ENCODE data around the gene CFAP141. TPM values are rescaled to one million over a fixed set of nuclear protein-coding genes. Genes with fewer than 3 reads are reported as not detected.

CFAP141 gene
- total RNA-seq, 1 donor from 2014 or later, result not detected

- H3K4me1 Mint-ChIP-seq, result no peaks in the 10 kb centered on the region
- no peak for DNase-seq (ENCODE audit: low spot score)
- peaks cover 15% of the 10 kb centered on the region for H3K36me3 ChIP-seq
- H3K4me3 Mint-ChIP-seq, result no peak overlapping the region
- peaks cover 63% of the 10 kb centered on the region for H4K20me1 ChIP-seq (ENCODE audit: low read depth)
- H3F3A ChIP-seq (ENCODE audit: low read depth), result no peaks in the 10 kb centered on the region
- no peak overlapping the region for H3K4me2 ChIP-seq
- H3K27ac Mint-ChIP-seq, result no peak overlapping the region
- H3K9ac ChIP-seq, result no peak overlapping the region
- H3K27ac ChIP-seq, result no peak overlapping the region
- H2AFZ ChIP-seq (replicated peaks), result no peak overlapping the region
- peaks cover 60% of the 10 kb centered on the region for H3K79me2 ChIP-seq (ENCODE audit: low read depth)
- H3K4me3 ChIP-seq, result no peak overlapping the region
- TF ChIP-seq EZH2 (IDR thresholded peaks at IDR 0.05) (no peak), EZH2phosphoT487 (IDR thresholded peaks at IDR 0.05) (no peak), CTCF (IDR thresholded peaks at IDR 0.05) (no peak)
- peaks cover 46% of the 10 kb centered on the region for H3K36me3 Mint-ChIP-seq
- H3K4me1 ChIP-seq, result no peaks in the 10 kb centered on the region
- no peaks in the 10 kb centered on the region for H3K27me3 ChIP-seq
- H3K9me3 Mint-ChIP-seq, result no peaks in the 10 kb centered on the region
- no peaks in the 10 kb centered on the region for H3K9me3 ChIP-seq (ENCODE audit: low read depth)
- H3K27me3 Mint-ChIP-seq (ENCODE audit: insufficient read depth, low read depth), result no peaks in the 10 kb centered on the region
Measured at GRCh38 chr1:154240294-154240833, 34.2 kb upstream of the CFAP141 start.

DNA sequence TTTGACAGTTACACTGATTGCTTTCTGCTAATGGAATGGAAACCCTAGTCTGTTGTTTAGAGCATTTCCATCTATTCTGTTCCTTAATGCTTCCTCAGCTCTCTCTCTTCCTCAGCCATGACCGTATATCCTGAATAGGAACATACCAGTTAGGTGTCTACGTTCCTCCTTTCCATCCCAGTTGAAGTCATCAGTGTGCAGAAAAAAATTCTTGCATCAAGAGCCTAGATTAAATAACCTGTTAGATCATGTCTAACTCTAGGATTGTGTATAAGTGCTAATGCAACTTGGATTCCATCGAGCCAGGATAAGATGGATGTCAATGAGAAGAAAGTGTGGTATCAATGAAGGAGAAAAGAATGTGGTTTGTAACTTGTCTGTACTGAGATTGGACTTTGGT is 33.4 kb upstream of the CFAP141 start:
- Histone ChIP-seq H2AFZ (replicated peaks) (no peak overlapping the region), H3K9ac (no peak overlapping the region), H4K20me1 (ENCODE audit: low read depth) (peaks cover 61% of the 10 kb centered on the region), H3K9me3 (ENCODE audit: low read depth) (no peaks in the 10 kb centered on the region), H3K4me3 (no peak overlapping the region), H3K27me3 (no peaks in the 10 kb centered on the region), H3K27ac (no peak overlapping the region), H3K36me3 (peaks cover 15% of the 10 kb centered on the region), H3K4me2 (no peak overlapping the region), H3F3A (ENCODE audit: low read depth) (no peaks in the 10 kb centered on the region), H3K79me2 (ENCODE audit: low read depth) (peaks cover 67% of the 10 kb centered on the region), H3K4me1 (no peaks in the 10 kb centered on the region)
- Mint-ChIP-seq H3K4me1 (no peaks in the 10 kb centered on the region), H3K4me3 (no peak overlapping the region), H3K27ac (no peak overlapping the region), H3K36me3 (peaks cover 48% of the 10 kb centered on the region), H3K9me3 (no peaks in the 10 kb centered on the region), H3K27me3 (ENCODE audit: insufficient read depth, low read depth) (no peaks in the 10 kb centered on the region)
- TF ChIP-seq EZH2phosphoT487 (IDR thresholded peaks at IDR 0.05) (no peak), EZH2 (IDR thresholded peaks at IDR 0.05) (no peak), CTCF (IDR thresholded peaks at IDR 0.05) (no peak)
- no peak for DNase-seq (ENCODE audit: low spot score)

DNA sequence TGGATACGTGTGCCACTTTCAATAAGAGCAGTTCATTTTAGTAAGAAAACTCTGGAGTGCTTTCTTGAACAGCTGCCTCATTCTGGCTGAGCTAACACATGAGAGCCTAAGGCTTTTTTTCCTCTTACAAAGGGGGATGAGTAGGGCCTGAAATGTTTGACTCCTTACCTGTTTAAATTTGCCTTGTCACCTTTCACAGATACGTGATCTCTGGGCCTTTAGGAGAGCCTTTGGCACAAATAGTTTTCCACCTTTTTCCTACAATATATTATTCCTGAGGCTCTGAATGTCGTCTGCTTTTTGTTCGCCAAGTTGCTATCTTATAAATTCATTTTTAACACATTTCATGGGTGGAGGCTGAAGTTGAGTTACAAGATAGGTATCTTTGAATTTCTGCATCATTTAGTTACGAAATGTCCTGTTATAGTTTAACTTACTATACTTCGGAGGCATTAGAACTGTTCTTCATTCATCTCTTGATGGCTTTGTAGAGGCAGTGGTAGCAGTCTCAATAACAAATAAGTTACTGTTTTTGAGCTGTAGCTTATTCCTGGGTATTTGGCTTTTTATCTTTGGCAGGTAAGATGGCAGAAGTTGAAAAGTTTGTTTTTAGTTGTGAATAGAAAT is 31.9 kb upstream of the CFAP141 start:
- H3K27me3 Mint-ChIP-seq (ENCODE audit: insufficient read depth, low read depth), result no peaks in the 10 kb centered on the region
- no peak overlapping the region for H3K27ac Mint-ChIP-seq
- no peaks in the 10 kb centered on the region for H3K9me3 Mint-ChIP-seq
- Histone ChIP-seq H2AFZ (replicated peaks) (no peak overlapping the region), H3K27ac (no peak overlapping the region), H3K4me1 (no peaks in the 10 kb centered on the region), H3K4me3 (no peak overlapping the region), H3K36me3 (peaks cover 15% of the 10 kb centered on the region), H4K20me1 (ENCODE audit: low read depth) (peaks cover 68% of the 10 kb centered on the region), H3K27me3 (no peaks in the 10 kb centered on the region), H3K9ac (no peak overlapping the region), H3F3A (ENCODE audit: low read depth) (no peaks in the 10 kb centered on the region), H3K4me2 (no peak overlapping the region), H3K79me2 (ENCODE audit: low read depth) (peaks cover 79% of the 10 kb centered on the region), H3K9me3 (ENCODE audit: low read depth) (no peaks in the 10 kb centered on the region)
- DNase-seq (ENCODE audit: low spot score), result no peak
- no peaks in the 10 kb centered on the region for H3K4me1 Mint-ChIP-seq
- H3K4me3 Mint-ChIP-seq, result no peak overlapping the region
- H3K36me3 Mint-ChIP-seq, result peaks cover 44% of the 10 kb centered on the region
- TF ChIP-seq EZH2 (IDR thresholded peaks at IDR 0.05), result no peak
- no peak for TF ChIP-seq CTCF (IDR thresholded peaks at IDR 0.05)
- TF ChIP-seq EZH2phosphoT487 (IDR thresholded peaks at IDR 0.05), result no peak
